Esophagus muscularis mucosa (tissue), 4 donors: ENCODE results near the gene SLC25A43.

Source experiments
- CTCF ChIP-seq, 3 experiments: fragments of 200-600 bp in 2 of 3; fragments of 450-650 bp in 1 of 3; sonication (generic) in 2 of 3; IDR thresholded peaks; one replicate each; pipeline ENCODE4 v1.5.1; 2017 to 2019; ENCODE audit warnings: antibody characterized with exemption in 3 of 3, mild to moderate bottlenecking in 2 of 3, moderate library complexity in 1 of 3
- EP300 ChIP-seq: sonication (generic); formaldehyde crosslinking; IDR thresholded peaks from one replicate; pipeline ENCODE4 v1.6.1; 2017; ENCODE audit warnings: antibody characterized with exemption
- POLR2A ChIP-seq: fragments of 450-650 bp; IDR thresholded peaks from one replicate; pipeline ENCODE4 v1.6.1; 2017; ENCODE audit warnings: antibody characterized with exemption, moderate library complexity, mild to moderate bottlenecking, low read depth
- POLR2AphosphoS5 ChIP-seq, 2 donors: sonication (generic); formaldehyde crosslinking; IDR thresholded peaks; one replicate each; pipeline ENCODE4 v1.6.1; 2017; ENCODE audit warnings: antibody characterized with exemption in 2 of 2

GRCh38 chrX:119475389-119476101 is 76.4 kb downstream of the SLC25A43 start:
- no peak for TF ChIP-seq CTCF (IDR thresholded peaks at IDR 0.05)
- TF ChIP-seq POLR2AphosphoS5 (IDR thresholded peaks at IDR 0.05), result no peak
- no peak for TF ChIP-seq POLR2A
- TF ChIP-seq EP300, result no peak
